Cerebellar cortex (tissue), 1 donor: ENCODE results near the gene BBC3.
"Not testable (repeated sequence)": the region's sequence is repeated elsewhere in the genome, so short reads cannot be mapped to it uniquely, and the experiment has no call there.

ENCODE experiments used
- DNase-seq: peaks from one replicate; pipeline ENCODE4 v3.0.0-alpha.2; 2015; ENCODE audit warnings: low spot score

The BBC3 gene

DNA sequence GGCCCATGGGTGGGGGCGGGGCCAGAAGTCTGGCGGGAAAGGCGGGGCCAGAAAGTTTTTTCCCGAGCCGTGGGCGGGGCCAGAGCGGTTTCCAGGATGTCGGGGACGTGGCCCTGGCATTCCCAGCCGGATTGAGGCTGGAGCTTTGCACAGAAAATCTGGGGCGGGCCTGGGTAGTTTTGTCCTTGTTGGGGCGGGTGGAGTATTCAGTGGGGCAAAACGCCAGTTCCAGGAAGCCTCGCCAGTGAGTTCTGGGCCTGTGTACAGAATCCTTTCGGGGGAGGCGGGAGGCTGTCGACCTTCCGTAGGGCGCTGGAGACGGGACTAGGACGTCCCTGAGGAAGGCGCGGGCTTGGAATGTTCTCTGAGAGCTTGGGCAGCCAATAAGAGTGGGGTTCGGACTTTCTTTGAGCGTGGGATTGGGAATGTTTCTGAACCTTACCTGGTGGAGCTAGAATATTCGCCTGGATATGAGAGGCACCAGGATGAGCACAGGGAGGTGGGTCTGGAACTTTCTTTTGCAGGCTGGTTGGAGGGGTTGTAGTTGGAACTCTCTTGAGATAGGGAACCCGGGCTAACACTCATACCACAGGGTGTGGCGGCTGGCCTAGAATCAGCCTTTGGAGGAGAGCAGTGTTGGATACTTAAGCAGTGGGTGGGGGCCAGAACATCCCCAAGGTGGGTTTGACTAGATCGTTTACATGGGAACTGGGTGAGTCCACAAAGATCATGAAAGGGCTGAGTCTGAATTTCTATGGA lies 26.6 kb upstream of the BBC3 start:
- DNase-seq = no peak

GRCh38 chr19:47256693-47257410 lies 25.9 kb upstream of the BBC3 start:
- DNase-seq = peak; percentile 94

DNA sequence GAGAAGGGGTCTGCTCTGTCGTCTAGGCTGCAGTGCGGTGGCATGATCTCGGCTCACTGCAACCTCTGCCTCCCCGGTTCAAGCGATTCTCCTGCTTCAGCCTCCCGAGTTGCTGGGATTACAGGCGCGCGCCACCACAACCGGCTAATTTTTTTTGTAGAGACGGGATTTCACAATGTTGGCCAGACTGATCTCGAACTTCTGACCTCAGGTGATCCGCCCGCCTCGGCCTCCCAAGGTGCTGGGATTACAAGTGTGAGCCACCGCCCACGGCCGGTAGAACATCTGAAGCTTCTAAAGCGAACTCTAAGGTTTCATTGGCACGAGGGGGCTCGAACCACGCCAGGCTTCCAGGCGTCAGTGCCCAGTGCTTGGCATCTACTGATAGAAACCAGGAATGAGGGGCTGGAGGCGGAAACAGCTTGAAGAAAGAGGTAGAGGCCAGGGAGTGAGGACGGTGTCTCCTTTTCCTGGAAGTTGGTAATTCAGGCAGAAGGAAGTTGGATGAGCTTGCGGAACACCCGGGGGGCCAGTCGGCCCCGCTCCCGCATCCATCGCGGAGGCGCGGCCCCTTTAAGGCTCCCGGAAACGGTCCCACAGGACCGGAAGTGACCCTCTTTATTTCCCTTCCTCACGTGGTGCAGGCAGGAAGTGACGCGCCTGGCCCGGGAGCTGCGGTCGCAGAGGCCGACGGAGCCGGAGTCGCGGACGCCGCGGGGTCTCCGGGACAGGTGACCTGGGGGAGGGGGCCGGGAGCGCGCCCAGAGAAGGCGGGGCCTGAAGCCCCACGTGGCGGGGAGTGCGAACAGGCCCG lies 25.1 kb upstream of the BBC3 start, which contains the start of gene CCDC9:
Gene CCDC9, plus strand, starts transcription at position 647 of the 814 bp plus-strand sequence. CDS start 1,876 bp downstream, outside the sequence.
- peak; percentile 96 for DNase-seq

- no peak for DNase-seq
These were observed 23.0 kb upstream of the BBC3 start for GRCh38 chr19:47253970-47254369.

GRCh38 chr19:47253467-47253881 lies 22.5 kb upstream of the BBC3 start:
- DNase-seq = peak; percentile 51

GRCh38 chr19:47253016-47253415 lies 22.0 kb upstream of the BBC3 start:
- not testable (repeated sequence) for DNase-seq

- DNase-seq = peak; percentile 71
These were observed 16.4 kb upstream of the BBC3 start for GRCh38 chr19:47247308-47247990.

- peak; percentile 90 for DNase-seq
These were observed 13.0 kb upstream of the BBC3 start for GRCh38 chr19:47243776-47244547.

- no peak for DNase-seq
These were observed 12.4 kb upstream of the BBC3 start for GRCh38 chr19:47243364-47243775.

GRCh38 chr19:47241919-47242577 lies 11.0 kb upstream of the BBC3 start:
- DNase-seq = no peak

- peak; percentile 82 for DNase-seq
These were observed 10.3 kb upstream of the BBC3 start for GRCh38 chr19:47240996-47241918.

DNA sequence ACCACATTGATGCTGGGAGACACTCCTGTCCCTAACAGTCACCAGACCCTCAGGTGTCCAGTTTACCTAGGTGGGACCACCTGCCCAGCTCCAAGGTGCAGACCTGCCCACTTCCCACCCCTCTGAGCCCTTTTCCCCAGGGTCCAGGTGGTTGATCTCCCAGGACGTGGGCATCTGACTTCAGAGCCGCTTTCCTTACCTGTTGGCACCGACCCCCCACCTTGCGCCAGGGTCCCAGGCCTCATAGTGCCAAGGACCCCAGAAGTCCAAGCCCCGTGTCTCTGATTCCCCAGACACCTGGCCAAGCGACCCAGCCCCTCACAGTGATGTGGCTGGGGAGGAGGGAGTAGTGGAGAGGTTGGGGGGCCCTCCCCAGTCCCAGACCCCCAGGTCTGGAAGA lies 9.6 kb upstream of the BBC3 start:
- no peak for DNase-seq

GRCh38 chr19:47239610-47240296 lies 8.8 kb upstream of the BBC3 start:
- DNase-seq = peak; percentile 86

GRCh38 chr19:47239152-47239551 lies 8.2 kb upstream of the BBC3 start:
- DNase-seq = no peak

GRCh38 chr19:47236072-47236675 lies 5.2 kb upstream of the BBC3 start:
- DNase-seq = no peak

DNA sequence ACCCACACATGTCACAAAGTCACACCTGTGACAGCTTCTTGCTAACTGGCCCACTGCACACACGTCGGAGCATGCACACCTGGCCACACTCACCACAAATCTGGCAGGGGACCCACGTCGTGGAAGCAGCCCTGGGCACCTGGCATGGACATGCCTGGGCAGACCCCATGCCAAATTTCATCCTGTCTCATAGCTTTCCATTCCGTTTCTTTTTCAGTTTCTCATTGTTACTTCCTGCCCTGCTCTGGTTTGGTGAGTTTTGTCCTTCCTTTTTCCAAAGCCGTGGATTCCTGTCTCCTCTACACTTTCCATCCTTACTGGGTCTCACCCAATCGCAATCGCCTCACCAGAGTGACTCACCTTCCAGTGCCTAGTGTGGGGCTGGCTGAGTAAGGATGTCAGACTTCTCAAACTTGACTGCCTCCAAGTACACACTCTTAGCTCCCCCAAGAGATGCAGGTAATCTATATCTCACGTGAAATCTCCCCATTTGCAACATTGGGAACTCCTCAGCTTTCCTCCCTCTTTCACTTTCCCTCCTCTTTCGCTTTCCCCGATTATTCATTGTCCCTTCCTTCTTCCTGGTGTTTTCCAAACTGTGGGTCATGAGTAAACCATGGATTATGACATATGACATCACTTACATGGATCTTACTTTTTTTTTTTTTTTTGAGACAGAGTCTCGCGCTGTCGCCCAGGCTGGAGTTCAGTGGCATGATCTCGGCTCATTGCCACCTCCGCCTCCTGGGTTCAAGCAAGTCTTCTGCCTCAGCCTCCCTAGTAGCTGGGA lies 1.6 kb upstream of the BBC3 start:
- DNase-seq = no peak

DNA sequence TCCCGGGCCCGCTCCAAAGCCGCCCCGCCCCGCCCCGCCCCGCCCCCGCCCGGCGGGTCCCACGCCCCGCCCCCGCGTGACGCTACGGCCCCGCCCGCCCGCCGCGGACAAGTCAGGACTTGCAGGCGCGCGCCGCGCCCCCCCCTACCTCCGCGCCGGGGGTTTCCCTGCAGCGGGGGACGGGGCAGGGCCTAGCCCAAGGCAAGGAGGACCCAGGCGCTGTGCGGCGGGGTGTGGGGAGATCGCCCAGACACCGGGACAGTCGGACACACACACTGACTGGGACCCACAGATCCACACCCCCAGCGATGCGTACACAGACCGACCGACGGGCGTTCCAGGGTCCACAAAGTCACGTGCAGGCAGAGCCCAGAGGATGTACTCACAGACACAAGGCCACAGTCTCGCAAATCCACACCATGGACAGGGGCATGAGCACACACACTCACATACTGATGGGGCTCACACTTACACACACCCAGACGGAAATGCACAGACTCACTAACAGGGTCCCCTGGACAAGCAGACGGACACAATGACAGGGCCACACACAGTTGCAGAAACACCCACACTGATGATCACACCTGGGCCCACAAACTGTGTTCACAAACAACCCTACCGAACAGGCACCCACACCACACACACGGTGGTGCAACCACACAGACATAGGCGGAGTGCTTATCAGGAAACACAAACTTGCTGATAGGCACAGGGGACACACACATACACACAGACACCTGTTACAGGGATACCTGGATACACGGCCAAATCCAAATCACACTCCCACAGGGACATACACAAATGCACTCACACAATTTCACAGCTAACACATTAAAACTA lies 436 bp upstream of the BBC3 start:
- DNase-seq = peak; percentile 71
